HG03097 (cell line): ENCODE data around the gene CYS1.
A peak's percentile ranks its signal among the peaks of the same experiment; 100 is the strongest.
"Not testable (repeated sequence)": the region's sequence is repeated elsewhere in the genome, so short reads cannot be mapped to it uniquely, and the experiment has no call there.

ENCODE experiments used
- ATAC-seq: cut with Tn5 transposase; IDR thresholded peaks from one replicate; pipeline ENCODE4 v1.9.1; 2021; ENCODE audit not compliant: unreplicated experiment, low FRiP score

Gene CYS1, protein sequence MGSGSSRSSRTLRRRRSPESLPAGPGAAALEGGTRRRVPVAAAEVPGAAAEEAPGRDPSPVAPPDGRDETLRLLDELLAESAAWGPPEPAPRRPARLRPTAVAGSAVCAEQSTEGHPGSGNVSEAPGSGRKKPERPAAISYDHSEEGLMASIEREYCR

DNA sequence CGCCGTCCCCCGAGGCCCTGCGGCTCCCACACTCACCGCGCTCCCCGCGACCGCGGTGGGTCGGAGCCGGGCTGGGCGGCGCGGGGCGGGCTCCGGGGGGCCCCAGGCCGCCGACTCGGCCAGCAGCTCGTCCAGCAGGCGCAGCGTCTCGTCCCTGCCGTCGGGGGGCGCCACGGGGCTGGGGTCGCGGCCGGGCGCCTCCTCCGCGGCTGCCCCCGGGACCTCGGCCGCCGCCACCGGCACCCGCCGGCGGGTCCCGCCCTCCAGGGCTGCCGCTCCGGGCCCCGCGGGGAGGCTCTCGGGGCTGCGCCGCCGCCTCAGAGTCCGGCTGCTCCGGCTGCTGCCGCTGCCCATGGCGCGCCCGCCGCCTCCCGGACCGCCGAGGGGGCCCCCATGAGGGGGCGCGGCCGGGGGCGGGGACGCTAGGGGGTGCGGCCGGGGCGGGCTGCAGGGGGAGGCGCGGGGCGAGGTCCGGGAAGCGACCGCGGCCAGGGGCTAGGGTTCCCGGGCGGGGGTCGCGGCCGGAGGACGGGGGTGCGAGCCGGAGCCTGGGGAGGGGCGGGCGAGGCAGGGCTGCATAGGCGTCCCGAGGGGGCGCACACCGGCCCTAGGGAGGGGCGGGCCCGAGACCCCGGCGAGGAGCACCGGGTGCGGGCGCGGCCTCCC is at the start of gene CYS1:
TSS of gene CYS1 (minus strand) at position 542 of the 666 bp plus-strand sequence. CDS start at position 354, 188 bp downstream.
- peak; percentile 31 for ATAC-seq

DNA sequence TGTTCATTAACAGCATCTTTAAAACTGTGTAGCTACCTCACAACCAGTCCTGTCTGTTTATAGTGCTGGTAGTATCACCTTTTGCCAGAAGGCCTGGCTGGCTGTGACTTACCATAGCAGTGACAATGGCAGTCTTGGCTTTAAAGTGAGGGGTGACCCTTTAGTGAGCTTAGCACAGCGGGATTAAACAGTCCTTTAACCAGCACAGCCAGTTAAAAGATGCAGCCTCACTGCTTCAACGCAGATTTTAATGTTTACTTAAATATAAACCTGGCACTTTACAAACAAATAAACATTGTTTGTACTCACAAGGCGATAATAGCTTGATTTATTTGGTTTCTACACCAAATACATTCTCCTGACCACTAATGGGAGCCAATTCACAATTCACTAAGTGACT is 49.3 kb upstream of the CYS1 start:
- ATAC-seq, result no peak

DNA sequence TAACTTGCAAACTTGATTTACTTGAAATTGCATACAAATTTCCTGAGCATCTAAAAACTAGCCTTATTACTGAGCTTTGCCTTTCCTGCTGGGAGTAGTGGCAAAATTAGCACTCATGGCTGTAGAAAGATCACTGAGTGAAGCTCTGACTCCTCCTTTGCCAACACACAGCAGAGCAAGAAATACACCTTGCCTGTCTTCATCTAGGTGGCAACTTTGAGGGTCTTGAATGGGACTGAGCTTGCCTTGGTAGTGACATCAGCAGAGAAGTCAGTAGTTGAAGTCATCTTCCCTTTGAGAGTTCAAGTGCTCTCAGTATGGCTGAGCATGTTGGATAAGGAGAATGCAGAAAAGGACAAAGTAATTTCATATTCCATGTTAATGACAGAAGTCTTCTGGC is 48.2 kb upstream of the CYS1 start:
- ATAC-seq, result no peak

DNA sequence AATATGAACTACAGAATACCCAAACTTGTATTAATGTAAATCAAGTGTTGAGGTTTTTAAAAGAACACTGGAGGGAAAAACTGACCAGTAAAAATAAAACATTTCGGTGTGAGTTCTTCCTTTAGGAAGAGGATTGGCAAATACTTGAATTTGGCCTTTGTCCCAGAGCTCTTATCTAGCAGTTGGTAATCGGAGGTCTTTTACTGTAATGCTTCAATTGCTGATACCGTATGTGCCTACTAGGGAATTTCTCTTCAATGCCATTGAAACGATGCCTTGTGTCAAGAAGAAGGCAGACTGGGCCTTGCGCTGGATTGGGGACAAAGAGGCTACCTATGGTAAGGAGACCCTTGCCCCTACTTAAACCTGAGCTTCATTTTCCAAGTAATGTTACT is 46.4 kb upstream of the CYS1 start:
- no peak for ATAC-seq

DNA sequence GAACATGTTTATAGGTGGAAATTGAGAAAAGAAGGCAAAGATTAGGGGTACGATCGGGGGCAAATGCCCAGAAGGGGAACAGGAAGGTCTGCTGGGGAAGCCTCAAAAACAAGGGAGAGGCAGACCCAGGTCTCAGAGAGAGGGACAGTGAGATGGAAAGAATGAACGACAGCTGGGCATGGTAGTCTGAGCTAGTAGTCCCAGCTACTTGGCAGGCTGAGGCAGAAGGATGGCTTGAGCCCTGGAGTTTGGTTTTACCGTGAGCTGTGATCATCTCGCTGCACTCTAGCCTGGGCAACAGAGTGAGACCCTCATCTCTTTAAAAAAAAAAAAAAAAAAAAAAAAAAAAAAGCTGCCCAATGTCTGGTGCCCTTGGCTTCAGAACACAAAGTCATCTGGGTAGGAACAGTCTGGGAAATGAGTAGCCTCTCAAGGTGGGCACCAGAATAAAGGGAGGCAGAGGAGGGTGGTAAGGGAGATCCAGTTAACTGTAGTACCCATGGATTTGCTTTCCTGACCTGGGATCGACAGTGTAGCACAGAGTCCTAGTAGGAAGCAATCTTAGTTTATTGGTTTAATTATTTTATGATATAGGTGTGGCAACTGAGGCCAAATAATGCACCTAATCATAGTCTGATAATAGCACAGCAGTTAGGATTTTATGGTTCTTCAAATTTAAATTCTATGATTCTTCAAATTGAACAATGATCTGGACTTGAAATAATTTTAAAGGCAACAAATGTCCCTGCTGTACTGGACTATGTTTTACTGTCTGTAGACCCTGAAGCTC is 45.8 kb upstream of the CYS1 start:
- ATAC-seq, result no peak

DNA sequence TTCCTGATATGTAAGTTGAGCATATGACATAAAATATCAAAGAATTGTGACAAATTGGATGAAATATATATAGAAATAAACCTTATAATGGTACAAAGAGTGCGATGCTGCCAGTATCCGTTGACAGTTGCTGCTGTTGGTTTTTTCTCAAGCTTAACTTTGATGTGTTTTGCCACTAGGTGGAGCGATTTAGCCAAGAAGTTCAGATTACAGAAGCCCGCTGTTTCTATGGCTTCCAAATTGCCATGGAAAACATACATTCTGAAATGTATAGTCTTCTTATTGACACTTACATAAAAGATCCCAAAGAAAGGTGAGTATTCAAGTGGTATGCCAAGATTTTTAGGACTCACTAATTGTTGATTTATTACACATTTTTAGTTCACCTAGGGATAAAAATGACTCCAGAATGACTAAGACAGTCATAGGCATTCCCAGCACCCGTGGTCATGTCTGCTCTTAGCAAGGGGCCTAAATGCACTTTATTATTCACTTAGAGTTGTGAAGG is 44.4 kb upstream of the CYS1 start:
- ATAC-seq, result no peak

DNA sequence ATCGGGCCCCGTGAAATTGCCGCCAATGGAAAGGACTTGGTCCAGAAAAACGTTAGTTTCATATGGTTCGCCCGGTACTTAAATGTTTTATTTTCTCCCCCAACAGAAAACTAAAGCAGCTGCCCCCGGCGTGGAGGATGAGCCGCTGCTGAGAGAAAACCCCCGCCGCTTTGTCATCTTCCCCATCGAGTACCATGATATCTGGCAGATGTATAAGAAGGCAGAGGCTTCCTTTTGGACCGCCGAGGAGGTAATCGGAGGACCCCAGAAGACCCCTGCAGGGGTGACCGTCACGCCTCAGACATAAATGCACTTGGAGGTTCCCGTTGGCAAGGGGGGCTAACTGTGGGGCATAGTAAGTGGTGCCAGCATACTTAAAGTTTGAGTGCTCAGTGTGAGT is 43.1 kb upstream of the CYS1 start:
- ATAC-seq, result no peak

DNA sequence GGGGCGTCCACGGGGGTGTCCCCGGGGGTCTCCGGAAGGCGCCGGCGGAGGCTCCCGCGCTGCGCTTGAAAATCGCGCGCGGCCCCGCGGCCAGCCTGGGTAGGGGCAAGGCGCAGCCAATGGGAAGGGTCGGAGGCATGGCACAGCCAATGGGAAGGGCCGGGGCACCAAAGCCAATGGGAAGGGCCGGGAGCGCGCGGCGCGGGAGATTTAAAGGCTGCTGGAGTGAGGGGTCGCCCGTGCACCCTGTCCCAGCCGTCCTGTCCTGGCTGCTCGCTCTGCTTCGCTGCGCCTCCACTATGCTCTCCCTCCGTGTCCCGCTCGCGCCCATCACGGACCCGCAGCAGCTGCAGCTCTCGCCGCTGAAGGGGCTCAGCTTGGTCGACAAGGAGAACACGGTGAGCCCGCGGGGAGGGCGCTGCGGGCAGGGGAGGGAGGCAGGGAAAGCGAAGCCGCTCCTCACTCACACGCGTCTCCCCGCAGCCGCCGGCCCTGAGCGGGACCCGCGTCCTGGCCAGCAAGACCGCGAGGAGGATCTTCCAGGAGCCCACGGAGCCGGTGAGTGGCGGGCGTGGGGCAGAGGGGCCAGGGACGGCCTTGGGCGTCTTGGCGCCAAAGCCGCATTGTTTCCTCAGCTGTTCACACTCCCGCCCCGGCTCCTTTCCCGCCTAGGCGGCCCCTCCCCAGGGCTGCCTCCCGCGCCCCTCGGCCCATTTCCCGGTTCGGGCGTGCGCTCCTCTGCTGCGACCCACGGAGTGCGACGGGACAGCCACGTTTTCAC is 42.5 kb upstream of the CYS1 start, which contains the start of gene RRM2:
TSS of gene RRM2 (plus strand) at position 240 of the 781 bp plus-strand sequence. CDS start at position 300, 60 bp downstream.
- ATAC-seq, result peak; percentile 48

DNA sequence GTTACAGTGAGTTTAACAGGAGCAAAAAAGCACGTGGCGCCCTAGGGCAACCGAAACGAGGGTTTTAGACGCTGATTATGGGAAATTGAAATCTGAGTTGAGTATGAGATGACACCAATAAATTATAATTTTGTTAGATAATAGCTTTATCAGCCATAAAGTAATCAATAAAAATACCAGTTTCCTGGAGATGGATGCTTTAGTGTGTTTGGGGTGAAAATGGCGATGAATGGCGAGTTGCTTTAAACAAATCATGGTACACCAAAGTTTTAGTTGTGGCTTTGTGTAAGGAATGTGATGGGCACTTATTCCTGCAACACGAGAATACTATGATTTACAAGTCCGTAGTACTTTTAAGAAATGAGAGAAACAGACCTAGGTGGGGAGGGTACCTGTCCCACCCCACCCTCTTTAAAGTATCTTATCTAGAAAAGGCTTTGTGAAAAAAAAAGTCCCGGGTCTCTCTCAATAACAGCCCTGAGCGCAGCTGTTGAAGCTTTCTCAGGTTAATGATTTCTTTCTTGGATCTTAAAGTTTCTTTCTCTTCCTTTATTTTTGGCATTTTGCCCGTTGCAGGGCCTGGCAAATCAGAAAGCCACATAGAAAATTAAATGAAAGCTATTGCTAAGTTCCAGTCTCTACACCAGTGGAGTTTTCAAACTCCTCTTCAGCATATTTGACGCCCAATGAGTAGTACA is 40.8 kb upstream of the CYS1 start:
- no peak for ATAC-seq

DNA sequence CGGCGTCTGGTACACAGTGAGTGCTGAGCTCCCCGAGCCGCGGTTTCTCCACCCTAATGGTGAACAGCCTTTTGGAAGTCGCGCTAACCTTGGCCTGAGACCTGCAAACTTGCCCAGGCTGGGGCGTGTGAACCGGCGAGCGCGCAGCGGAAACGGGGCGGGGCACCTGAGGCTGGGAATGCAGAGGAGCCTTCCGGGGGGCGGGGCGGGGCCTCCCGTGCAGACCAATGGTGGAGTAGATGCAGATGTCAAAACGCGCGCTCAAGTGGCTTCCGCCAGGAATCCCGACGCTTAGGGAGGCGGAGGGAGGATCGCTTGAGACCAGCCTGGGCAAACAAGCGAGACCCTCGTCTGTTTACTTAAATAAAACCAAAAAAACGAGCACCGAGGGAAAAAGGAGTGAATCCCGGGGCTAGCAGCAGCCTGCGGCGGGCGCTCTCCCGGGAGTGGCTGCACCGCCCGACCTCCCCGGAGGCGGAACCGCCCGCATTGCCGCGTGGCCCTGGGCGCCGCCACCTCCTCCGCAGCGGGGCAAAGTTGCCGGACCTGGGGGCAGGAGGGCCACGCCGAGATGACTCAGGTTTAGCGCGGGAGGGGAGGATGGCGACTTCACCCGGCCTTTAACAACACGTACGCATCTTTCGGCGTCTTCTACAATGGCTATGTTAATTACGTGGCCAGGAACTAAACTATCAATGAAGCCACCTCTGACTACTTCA is 40.1 kb upstream of the CYS1 start:
- peak; percentile 36 for ATAC-seq

DNA sequence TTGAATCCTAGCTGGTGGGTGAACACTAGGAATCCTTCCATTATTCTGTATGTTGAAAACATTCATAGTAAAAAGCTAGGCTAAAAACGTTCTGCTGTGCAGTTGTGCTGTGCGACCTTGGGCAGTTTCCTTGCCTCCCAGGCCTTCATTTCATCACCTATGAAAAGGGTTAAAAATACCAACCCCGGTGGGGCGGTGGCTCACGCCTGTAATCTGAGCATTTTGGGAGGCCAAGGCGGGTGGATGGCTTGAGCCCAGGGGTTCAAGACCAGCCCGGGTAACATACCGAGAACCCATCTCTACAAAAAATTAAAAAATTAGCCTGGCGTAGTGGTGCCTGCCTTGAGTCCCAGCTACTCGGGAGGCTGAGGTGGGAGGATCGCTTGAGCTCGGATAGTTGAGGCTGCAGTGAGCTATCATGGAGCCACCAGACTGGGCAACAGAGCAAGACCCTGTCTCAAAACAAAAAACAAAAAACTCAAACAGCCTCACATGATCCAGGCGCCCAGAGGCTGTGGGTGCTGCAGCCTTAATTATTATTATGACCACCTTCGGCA is 39.5 kb upstream of the CYS1 start:
- no peak for ATAC-seq

DNA sequence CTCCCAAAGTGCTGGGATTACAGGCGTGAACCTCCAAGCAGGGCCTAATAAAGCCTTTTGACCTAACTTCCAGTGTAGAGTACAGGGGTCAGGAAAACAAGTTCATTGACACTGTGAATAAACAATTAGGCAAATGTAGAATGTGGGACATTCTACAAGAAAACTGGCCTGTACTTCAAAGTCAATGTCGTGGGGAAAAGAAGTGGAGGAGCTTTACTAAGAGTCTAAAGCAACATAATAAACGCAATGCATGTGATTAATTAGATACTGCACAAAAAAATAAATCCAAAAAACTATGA is 38.8 kb upstream of the CYS1 start:
- ATAC-seq, result no peak

DNA sequence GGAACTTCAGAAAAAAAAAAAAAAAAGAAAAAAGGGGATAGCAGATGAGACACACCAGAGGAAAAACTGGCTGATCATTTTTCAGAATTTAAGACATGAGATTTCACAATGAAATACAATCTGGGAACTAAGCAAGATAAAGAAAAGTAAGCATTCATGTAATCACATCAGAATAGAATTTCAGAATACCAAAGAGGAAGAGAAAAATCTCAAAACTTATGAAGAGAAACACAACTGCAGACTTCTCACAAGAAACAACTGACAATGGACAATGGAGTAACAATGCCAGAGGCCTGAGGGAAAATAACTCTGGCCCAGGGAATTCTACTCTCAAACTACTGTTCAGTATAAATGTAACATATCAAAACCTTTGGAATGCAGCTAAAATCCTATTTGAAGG is 29.1 kb upstream of the CYS1 start:
- ATAC-seq, result no peak

DNA sequence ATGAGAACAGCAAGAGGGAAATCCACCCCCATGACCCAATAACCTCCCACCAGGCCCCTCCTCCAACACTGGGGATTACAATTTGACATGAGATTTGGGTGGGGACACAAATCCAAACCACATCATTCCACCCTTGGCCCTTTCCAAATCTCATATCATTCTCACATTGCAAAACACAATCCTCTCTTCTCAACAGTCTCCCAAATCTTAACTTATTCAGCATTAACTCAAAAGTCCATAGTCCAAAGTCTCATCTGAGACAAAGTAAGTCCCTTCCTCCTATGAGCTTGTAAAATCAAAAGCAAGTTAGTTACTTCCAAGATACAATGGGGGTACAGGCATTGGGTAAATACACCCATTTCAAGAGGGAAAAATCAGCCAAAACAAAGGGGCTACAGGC is 24.7 kb upstream of the CYS1 start:
- not testable (repeated sequence) for ATAC-seq

DNA sequence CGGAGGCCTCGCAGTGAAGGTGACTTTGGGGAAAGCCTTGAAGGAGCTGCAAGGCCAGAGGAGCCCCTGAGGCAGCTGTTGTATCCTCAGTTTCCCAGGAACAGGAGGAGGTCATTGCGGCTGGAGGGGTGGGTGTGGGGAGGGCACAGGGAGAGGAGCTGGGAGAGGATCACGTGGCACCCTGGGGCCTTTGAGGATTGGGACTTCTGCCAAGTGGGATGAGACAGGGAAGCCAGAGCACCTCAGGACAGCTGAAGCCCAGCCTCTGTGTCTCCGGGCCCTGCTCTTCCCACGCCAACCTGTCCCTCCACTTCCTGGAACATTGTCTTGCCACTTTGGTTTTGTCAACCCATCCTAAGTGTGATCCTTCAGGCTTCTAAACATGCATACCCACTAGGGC is 23.0 kb upstream of the CYS1 start:
- ATAC-seq, result no peak

DNA sequence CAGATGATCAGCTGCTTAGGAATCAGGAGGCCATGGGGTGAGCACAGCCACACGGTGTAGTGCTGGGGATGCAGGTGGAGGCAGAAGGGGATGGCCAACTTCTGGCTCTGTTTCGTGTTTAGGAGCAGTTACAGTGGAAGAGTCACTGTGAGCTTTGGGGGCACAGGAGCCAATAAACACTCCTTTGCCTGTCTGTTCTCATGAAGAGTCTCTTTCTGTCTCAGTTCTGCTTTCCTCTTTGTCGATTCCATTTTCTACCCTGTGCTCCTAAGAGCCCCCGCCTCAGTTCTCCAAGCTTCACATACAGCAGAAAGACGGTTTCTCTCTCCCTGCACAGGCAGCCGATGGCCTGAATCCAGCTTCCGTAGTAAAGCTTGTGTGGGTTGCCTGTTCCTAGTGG is 21.3 kb upstream of the CYS1 start:
- ATAC-seq, result no peak

DNA sequence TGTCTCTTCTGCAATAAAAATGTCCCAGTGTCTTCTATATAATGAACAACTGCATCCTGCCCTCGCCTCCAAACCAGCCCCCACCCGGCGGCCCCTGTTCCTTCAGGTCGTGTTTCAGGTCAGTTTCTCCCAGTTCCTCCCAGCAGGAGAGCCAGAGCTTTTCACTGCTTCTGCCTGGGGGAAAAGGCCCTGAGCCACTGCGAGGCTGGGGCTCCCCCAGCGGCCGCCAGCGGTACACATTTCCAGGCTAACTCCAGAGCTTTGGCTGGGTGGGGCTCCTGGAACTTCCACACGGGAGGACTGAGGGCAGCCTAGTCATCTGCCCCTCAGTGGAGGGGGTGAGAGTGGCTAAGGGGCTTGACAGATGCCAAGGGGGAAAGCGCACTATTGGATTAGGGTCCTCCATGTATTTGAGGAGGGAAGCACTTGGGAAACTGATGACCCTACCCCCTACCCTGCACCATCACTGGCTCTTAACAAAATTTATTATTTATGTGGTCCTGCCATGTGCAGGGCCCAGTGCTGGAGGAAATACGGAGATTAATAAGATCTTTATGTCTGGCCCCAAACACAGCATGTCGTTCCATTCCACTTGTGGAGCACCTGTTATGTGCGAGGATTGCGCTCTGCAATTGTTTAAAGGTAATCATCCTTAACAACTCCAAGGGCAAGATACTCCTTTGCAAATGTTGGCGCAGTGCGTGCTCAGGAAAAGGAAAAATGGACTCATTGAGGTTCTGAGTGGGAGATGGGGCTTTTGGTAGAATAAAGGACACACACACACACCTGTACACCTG is 17.3 kb upstream of the CYS1 start:
- no peak for ATAC-seq

DNA sequence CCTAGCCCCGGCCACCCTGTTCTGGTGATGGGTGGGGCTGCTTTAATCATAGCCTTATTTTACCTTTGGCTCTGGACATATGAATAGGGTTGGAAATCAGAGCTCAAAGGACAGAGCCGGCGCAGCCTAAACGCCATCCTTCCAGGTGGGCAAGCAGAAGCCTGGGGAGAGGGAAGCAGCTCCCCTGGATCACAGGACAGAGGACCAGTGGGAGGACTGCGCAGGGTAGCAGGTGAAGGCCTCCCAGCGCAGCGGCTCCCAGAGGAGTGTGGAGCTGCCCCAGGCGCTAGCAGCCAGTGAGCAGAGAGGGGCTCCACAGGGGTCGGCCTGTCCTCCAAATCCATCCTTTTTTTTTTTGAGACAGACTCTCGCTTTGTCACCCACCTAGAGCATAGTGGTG is 16.4 kb upstream of the CYS1 start:
- ATAC-seq, result no peak

DNA sequence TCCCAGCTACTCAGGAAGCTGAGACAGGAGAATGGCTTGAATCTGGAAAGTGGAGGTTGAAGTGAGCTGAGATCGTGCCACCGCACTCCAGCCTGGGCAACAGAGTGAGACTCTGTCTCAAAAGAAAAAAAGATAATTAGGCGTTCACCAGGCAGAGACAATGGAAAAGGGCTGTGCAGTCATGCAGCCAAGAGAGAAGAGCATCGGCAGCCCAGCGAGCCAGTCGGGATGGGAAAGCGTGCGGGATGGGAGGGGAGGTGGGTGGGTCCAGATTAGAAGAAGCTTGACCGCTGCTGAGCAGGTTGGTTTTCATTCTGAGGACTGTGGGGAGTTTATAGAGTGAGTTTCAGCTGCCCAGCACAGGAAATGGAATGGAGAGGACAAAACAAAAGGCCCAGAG is 15.0 kb upstream of the CYS1 start:
- no peak for ATAC-seq
